IMR-90 (cell line): Measurements from ENCODE around the gene DAZL. TPM values are rescaled to one million over a fixed set of nuclear protein-coding genes. Genes with fewer than 3 reads are reported as not detected.

ENCODE experiments used
- ATAC-seq: fragments of 200-7000 bp; cut with Tn5 transposase; 2 replicates; pipeline ENCODE4 v1.9.1; 2020; ENCODE audit warnings: low read depth, mild to moderate bottlenecking, moderate library complexity
- BruUV-seq: library from RNA; stranded (reverse); fragments of 400-500 nt; replicated peaks from 2 replicates; lab custom pipeline; 2021; lab: Mats Ljungman, UMichigan
- CTCF ChIA-PET: fragments of 300-600 bp; formaldehyde crosslinking; extraction: SDS; loops from one replicate; lab custom pipeline; 2021; ENCODE audit warnings: antibody characterized with exemption; lab: Yijun Ruan, JAX
- POLR2A ChIA-PET: fragments of 300-600 bp; sonication (Branson Sonifier 250); formaldehyde crosslinking; loops from one replicate; lab custom pipeline; 2022; ENCODE audit warnings: antibody characterized with exemption; ENCODE audit not compliant: unreplicated experiment; lab: Charles Lee
- DNase-seq: peaks from one replicate; pipeline ENCODE4 v3.0.0; 2013
- H2AFZ ChIP-seq: replicated peaks from 2 replicates; pipeline ENCODE3; 2013; ENCODE audit warnings: low read length, mild to moderate bottlenecking; ENCODE audit not compliant: poor library complexity
- H2AK5ac ChIP-seq: 2 replicates; pipeline ENCODE4 v1.6.1; 2013; ENCODE audit warnings: low read depth, low read length, inconsistent platforms
- H2AK9ac ChIP-seq: replicated peaks from 2 replicates; pipeline ENCODE3; 2013; ENCODE audit warnings: mild to moderate bottlenecking, low read depth, low read length, moderate library complexity; ENCODE audit not compliant: poor library complexity
- H2BK120ac ChIP-seq: 2 replicates; pipeline ENCODE4 v1.6.1; 2013; ENCODE audit warnings: low read depth, low read length, inconsistent platforms
- H2BK15ac ChIP-seq: 3 replicates; pipeline ENCODE4 v1.6.1; 2013; ENCODE audit warnings: low read depth, low read length, inconsistent platforms
- H2BK20ac ChIP-seq: 2 replicates; pipeline ENCODE4 v1.6.1; 2013; ENCODE audit warnings: low read depth, mild to moderate bottlenecking, inconsistent platforms, low read length, moderate library complexity
- H2BK5ac ChIP-seq: 2 replicates; pipeline ENCODE4 v1.6.1; 2013; ENCODE audit warnings: mild to moderate bottlenecking, low read depth, low read length, inconsistent platforms; ENCODE audit not compliant: poor library complexity, severe bottlenecking
- H3K14ac ChIP-seq: replicated peaks from 2 replicates; pipeline ENCODE4 v1.6.1; 2013; ENCODE audit warnings: low read depth, low read length, inconsistent platforms
- H3K18ac ChIP-seq: 2 replicates; pipeline ENCODE4 v1.6.1; 2013; ENCODE audit warnings: low read depth, low read length, control low read depth
- H3K23ac ChIP-seq: 2 replicates; pipeline ENCODE4 v1.6.1; 2013; ENCODE audit warnings: low read depth, low read length, inconsistent platforms
- H3K27ac ChIP-seq: 2 replicates; pipeline ENCODE4 v1.5.1; 2013; ENCODE audit warnings: mild to moderate bottlenecking, control low read depth, low read length; ENCODE audit not compliant: insufficient read depth
- H3K27me3 ChIP-seq: 2 replicates; pipeline ENCODE4 v1.6.1; 2013; ENCODE audit warnings: low read length; ENCODE audit not compliant: control insufficient read depth, insufficient read depth
- H3K36me3 ChIP-seq: 2 replicates; pipeline ENCODE4 v1.6.1; 2013; ENCODE audit warnings: low read length, mixed read lengths; ENCODE audit not compliant: control insufficient read depth, insufficient read depth
- H3K4ac ChIP-seq: 2 replicates; pipeline ENCODE4 v1.6.1; 2013; ENCODE audit warnings: low read depth, low read length, inconsistent platforms
- H3K4me1 ChIP-seq: 2 replicates; pipeline ENCODE4 v1.6.1; 2013; ENCODE audit warnings: low read length, mixed read lengths; ENCODE audit not compliant: control insufficient read depth, insufficient read depth
- H3K4me2 ChIP-seq: 2 replicates; pipeline ENCODE4 v1.6.1; 2013; ENCODE audit warnings: low read depth, mild to moderate bottlenecking, control low read depth, low read length, moderate library complexity
- H3K4me3 ChIP-seq: 2 replicates; pipeline ENCODE4 v1.5.1; 2013; ENCODE audit warnings: low read depth, mild to moderate bottlenecking, control low read depth, low read length, moderate library complexity; ENCODE audit not compliant: insufficient read depth
- H3K56ac ChIP-seq: 2 replicates; pipeline ENCODE4 v1.6.1; 2013; ENCODE audit warnings: low read length, inconsistent platforms; ENCODE audit not compliant: insufficient read depth; ENCODE audit errors: extremely low read depth
- H3K79me1 ChIP-seq, 2 experiments: 2 replicates each; pipeline ENCODE4 v1.6.1; 2013; ENCODE audit warnings: low read length in 2 of 2, inconsistent platforms in 1 of 2, low read depth in 1 of 2
- H3K9ac ChIP-seq: 2 replicates; pipeline ENCODE4 v1.6.1; 2013; ENCODE audit warnings: low read depth, low read length, control low read depth
- H3K9me1 ChIP-seq: 2 replicates; pipeline ENCODE4 v1.6.1; 2013; ENCODE audit warnings: low read length, inconsistent platforms; ENCODE audit not compliant: insufficient read depth
- H3K9me3 ChIP-seq: 2 replicates; pipeline ENCODE4 v1.6.1; 2013; ENCODE audit warnings: low read length; ENCODE audit not compliant: control insufficient read depth, insufficient read depth
- H4K20me1 ChIP-seq: 2 replicates; pipeline ENCODE4 v1.6.1; 2013; ENCODE audit warnings: low read length, inconsistent platforms; ENCODE audit not compliant: insufficient read depth
- H4K5ac ChIP-seq: 2 replicates; pipeline ENCODE4 v1.6.1; 2013; ENCODE audit warnings: mild to moderate bottlenecking, low read depth, low read length, control low read depth
- H4K8ac ChIP-seq, 2 experiments: 2 replicates each; pipeline ENCODE4 v1.6.1; 2013; ENCODE audit warnings: low read depth in 2 of 2, low read length in 2 of 2, control low read depth in 1 of 2, inconsistent platforms in 1 of 2
- H4K91ac ChIP-seq: 2 replicates; pipeline ENCODE4 v1.6.1; 2013; ENCODE audit warnings: low read depth, low read length, inconsistent platforms; ENCODE audit not compliant: insufficient read depth
- CTCF ChIP-seq: conservative IDR thresholded peaks from 2 replicates; pipeline ENCODE4 v1.5.1; 2012; ENCODE audit warnings: mild to moderate bottlenecking, low read depth, low read length, improper control_type of control experiment
- MAZ ChIP-seq: IDR thresholded peaks from 2 replicates; pipeline ENCODE4 v1.6.1; 2012; ENCODE audit warnings: low read depth, mild to moderate bottlenecking, low read length, improper control_type of control experiment, moderate library complexity, borderline replicate concordance
- NFE2L2 ChIP-seq: fragments of 150-350 bp; IDR thresholded peaks from 2 replicates; pipeline ENCODE4 v1.6.1; 2016; ENCODE audit warnings: low read depth, mild to moderate bottlenecking, low read length
- POLR2A ChIP-seq: IDR thresholded peaks from 2 replicates; pipeline ENCODE4 v1.6.1; 2012; ENCODE audit warnings: mild to moderate bottlenecking, low read depth, low read length
- WGBS, 2 experiments: methylation state at CpG; one replicate each; pipeline versions ENCODE4 v1.1.5 to v1.1.7; 2013; ENCODE audit warnings: missing lambda C conversion rate in 2 of 2; ENCODE audit not compliant: insufficient read length in 1 of 2; ENCODE audit errors: extremely low coverage in 2 of 2; 5-methylcytosine and 5-hydroxymethylcytosine counted together
- dilution Hi-C: fragments of 300-500 bp; cut with HindIII; formaldehyde crosslinking; loops from one replicate; pipeline ENCODE4 v1.14.3; 2018; ENCODE audit warnings: low sequenced_read_pairs; ENCODE audit not compliant: unreplicated experiment
- in situ Hi-C: fragments of 300-500 bp; cut with MboI; formaldehyde crosslinking; loops from 3 replicates; pipeline ENCODE4 v1.14.3; 2019; ENCODE audit warnings: low sequenced_read_pairs, inconsistent platforms, mixed read lengths
- intact Hi-C: fragments of 100-400 bp; cut with micrococcal nuclease; formaldehyde crosslinking; loops from 2 replicates; pipeline ENCODE4 v1.10.0; 2022
- polyA plus RNA-seq, 3 experiments: library from polyadenylated mRNA; depleted of rRNA; stranded (reverse); fragments of >200 nt; gene quantifications; 2 replicates each; pipeline ENCODE4 v1.2.3, GENCODE V29; 2012; ENCODE audit warnings: low replicate concordance in 1 of 3
- total RNA-seq: library from RNA; depleted of rRNA; stranded (reverse); fragments of >200 nt; gene quantifications from 2 replicates; pipeline ENCODE4 v1.2.3, GENCODE V29; 2012

The DAZL gene
- total and polyA plus RNA-seq, 2 of the 4 experiments (the other 2 are of a cell fraction): not detected

GRCh38 chr3:16547561-16548357 is 57.5 kb downstream of the DAZL start:
- dilution Hi-C loops: loop anchor here (25.0 kb wide), 1 partner anchor 260 kb away; no protein-coding TSS in a partner anchor
- intact Hi-C loops: no loop called here
- H3K9me1 ChIP-seq: no peaks in the 10 kb centered on the region

More at GRCh38 chr3:16547561-16548357, 57.5 kb downstream of the DAZL start:
- ATAC-seq (no peak), DNase-seq (no peak)
- no peak overlapping the region for H2AK9ac ChIP-seq
- no peaks in the 10 kb centered on the region for H3K79me1 ChIP-seq
- POLR2A ChIA-PET: no interaction called here
- no peak overlapping the region for H4K8ac ChIP-seq
- no peaks in the 10 kb centered on the region for H4K20me1 ChIP-seq
- H3K4ac ChIP-seq: no peak overlapping the region; the same call in 1 of the 2 replicates
- H3K9ac ChIP-seq: no peak overlapping the region
- H2BK5ac ChIP-seq: no peak overlapping the region
- H2AK5ac ChIP-seq: no peak overlapping the region
- no peak overlapping the region for H2BK20ac ChIP-seq
- H2BK15ac ChIP-seq: no peak overlapping the region
- H2AFZ ChIP-seq: no peak overlapping the region
- TF ChIP-seq CTCF (no peak), MAZ (no peak), NFE2L2 (no peak), POLR2A (no peak)
- H3K36me3 ChIP-seq: no peaks in the 10 kb centered on the region
- H3K14ac ChIP-seq: no peak overlapping the region
- H3K18ac ChIP-seq: no peak overlapping the region
- H3K4me3 ChIP-seq: no peak overlapping the region
- no peak overlapping the region for H3K23ac ChIP-seq
- H3K56ac ChIP-seq: no peak overlapping the region
- H3K4me1 ChIP-seq: no peaks in the 10 kb centered on the region; the same call in 1 of the 2 replicates
- no peaks in the 10 kb centered on the region for H3K9me3 ChIP-seq
- no peak overlapping the region for H4K5ac ChIP-seq
- in situ Hi-C loops: loop anchor here (25.0 kb wide), 1 partner anchor 710 kb away; no protein-coding TSS in a partner anchor
- H4K91ac ChIP-seq: no peak overlapping the region
- 94% methylated on average over 3 of the region's 4 CpGs; no CpG with 5 or more reads in 1 of the 2 experiments for WGBS, 2 experiments
- peaks cover 20% of the 10 kb centered on the region for H3K27me3 ChIP-seq
- CTCF ChIA-PET: interaction anchor here (0.7 to 1.4 kb wide), 2 partner anchors 258 to 279 kb away, joined by 3 to 4 read pairs; no protein-coding TSS in a partner anchor
- H3K4me2 ChIP-seq: no peak overlapping the region
- H2BK120ac ChIP-seq: no peak overlapping the region
- H3K27ac ChIP-seq: no peak overlapping the region
- BruUV-seq: no TSS peak
